Left ventricle myocardium inferior (tissue), 1 donor: ENCODE measurements around the gene INTS11. TPM values are rescaled to one million over a fixed set of nuclear protein-coding genes. Genes with fewer than 3 reads are reported as not detected.

ENCODE experiments used
- DNase-seq: peaks from one replicate; pipeline ENCODE4 v3.0.0-alpha.2; 2020
- H3K27ac ChIP-seq: fragments of 200-600 bp; replicated peaks from 2 replicates; pipeline ENCODE4 v1.8.0; 2021
- H3K27me3 ChIP-seq: fragments of 200-600 bp; 2 replicates; pipeline ENCODE4 v1.8.0; 2021; ENCODE audit warnings: low read depth
- H3K36me3 ChIP-seq: fragments of 200-600 bp; 2 replicates; pipeline ENCODE4 v1.8.0; 2021
- H3K4me1 ChIP-seq: fragments of 200-600 bp; 2 replicates; pipeline ENCODE4 v1.8.0; 2021
- H3K4me3 ChIP-seq: fragments of 200-600 bp; 2 replicates; pipeline ENCODE4 v1.8.0; 2021; ENCODE audit warnings: mild to moderate bottlenecking, moderate library complexity
- H3K9me3 ChIP-seq: fragments of 200-600 bp; replicated peaks from 2 replicates; pipeline ENCODE4 v1.8.0; 2021
- CTCF ChIP-seq: fragments of 200-600 bp; IDR thresholded peaks from 2 replicates; pipeline ENCODE4 v1.8.0; 2021; ENCODE audit warnings: antibody characterized with exemption, mild to moderate bottlenecking, borderline replicate concordance
- intact Hi-C: fragments of 100-400 bp; cut with micrococcal nuclease; formaldehyde crosslinking; loops from one replicate; pipeline ENCODE4 v1.11.0; 2022
- total RNA-seq: library from RNA; stranded (reverse); fragmentation: NEBNext Ultra II Directional; extraction: Animal tissue kit (Norgen Biotek cat#: 25700); gene quantifications from one replicate; pipeline ENCODE4 v1.2.1, GENCODE V29; 2021
- donor health status: DM: no; HTN: yes; CAD: no; lungs with severe emphysema.

INTS11 gene
- total RNA-seq, 1 donor from 2014 or later = 70.1 TPM

GRCh38 chr1:1314237-1314586, 10.2 kb downstream of the INTS11 start:
- no peak for TF ChIP-seq CTCF
- no peaks in the 10 kb centered on the region for H3K27me3 ChIP-seq
- H3K36me3 ChIP-seq = peaks cover 91% of the 10 kb centered on the region
- no peaks in the 10 kb centered on the region for H3K9me3 ChIP-seq
- intact Hi-C loops = no loop called here
- H3K4me1 ChIP-seq = peaks cover 28% of the 10 kb centered on the region
- no peak overlapping the region for H3K4me3 ChIP-seq
- H3K27ac ChIP-seq = no peak overlapping the region
- DNase-seq = no peak

GRCh38 chr1:1313500-1314236, 10.8 kb downstream of the INTS11 start:
- H3K4me1 ChIP-seq = peaks cover 28% of the 10 kb centered on the region
- H3K9me3 ChIP-seq = no peaks in the 10 kb centered on the region
- H3K4me3 ChIP-seq = no peak overlapping the region
- no peaks in the 10 kb centered on the region for H3K27me3 ChIP-seq
- no peak for DNase-seq
- intact Hi-C loops = no loop called here
- no peak for TF ChIP-seq CTCF
- H3K36me3 ChIP-seq = peaks cover 85% of the 10 kb centered on the region
- H3K27ac ChIP-seq = no peak overlapping the region

GRCh38 chr1:1312450-1313314, 11.8 kb downstream of the INTS11 start:
- H3K9me3 ChIP-seq = no peaks in the 10 kb centered on the region
- no peak overlapping the region for H3K27ac ChIP-seq
- H3K4me3 ChIP-seq = no peak overlapping the region
- H3K4me1 ChIP-seq = peaks cover 20% of the 10 kb centered on the region
- intact Hi-C loops = no loop called here
- no peak for DNase-seq
- H3K27me3 ChIP-seq = no peaks in the 10 kb centered on the region
- H3K36me3 ChIP-seq = peaks cover 75% of the 10 kb centered on the region
- no peak for TF ChIP-seq CTCF

DNA sequence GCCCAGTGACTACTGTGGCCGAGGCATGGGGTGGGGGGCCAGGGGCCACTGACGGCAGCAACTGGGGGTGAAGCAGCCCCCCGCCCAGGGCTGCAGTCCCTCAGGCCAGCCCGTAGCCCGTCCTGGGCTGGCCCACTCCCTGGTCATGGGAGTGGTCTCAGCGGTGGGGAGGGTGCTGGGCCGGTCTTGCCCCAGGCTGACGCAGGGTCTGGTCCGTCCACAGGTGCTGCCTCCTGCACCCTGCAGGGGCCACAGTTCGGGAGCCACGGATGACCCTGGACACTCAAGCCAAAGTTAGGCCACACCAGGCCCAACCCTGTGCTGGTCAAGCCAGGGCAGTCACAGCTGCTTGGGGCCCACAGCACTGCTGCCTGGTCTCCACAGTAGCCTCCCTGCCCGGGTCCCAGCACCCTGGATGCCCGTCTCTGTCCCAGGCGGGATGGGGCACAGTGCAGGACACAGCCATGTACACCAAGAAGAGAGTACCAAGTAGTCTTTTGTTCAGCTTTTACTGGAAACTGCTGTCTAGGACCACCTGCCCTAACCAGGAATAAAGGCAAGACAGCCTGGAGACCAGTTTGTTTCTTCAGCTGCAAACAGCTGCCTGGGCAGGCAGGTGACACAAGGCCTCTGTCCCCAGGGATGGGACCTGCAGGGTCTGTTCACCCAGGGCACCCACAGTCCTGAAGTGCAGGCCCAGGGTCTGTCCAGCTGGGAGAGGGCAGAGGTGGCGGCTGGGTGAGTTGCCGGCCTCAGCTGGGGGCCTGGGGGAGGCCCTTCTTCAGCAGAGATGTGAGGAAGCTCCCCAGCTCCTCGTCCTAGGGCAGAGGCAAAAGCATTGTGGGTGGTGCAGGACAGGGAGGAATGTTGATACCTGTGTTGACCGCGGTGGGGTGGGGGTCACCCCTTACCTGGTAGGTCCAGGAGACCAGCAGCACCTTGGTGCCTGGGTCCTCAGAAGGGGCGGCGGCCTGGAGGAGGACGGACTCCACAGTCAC, 13.1 kb downstream of the INTS11 start:
- Histone ChIP-seq H3K9me3 (no peaks in the 10 kb centered on the region), H3K4me1 (peaks cover 27% of the 10 kb centered on the region), H3K27me3 (no peaks in the 10 kb centered on the region), H3K4me3 (no peak overlapping the region), H3K36me3 (peaks cover 63% of the 10 kb centered on the region), H3K27ac (no peak overlapping the region)
- DNase-seq = no peak
- intact Hi-C loops = no loop called here
- TF ChIP-seq CTCF = no peak

DNA sequence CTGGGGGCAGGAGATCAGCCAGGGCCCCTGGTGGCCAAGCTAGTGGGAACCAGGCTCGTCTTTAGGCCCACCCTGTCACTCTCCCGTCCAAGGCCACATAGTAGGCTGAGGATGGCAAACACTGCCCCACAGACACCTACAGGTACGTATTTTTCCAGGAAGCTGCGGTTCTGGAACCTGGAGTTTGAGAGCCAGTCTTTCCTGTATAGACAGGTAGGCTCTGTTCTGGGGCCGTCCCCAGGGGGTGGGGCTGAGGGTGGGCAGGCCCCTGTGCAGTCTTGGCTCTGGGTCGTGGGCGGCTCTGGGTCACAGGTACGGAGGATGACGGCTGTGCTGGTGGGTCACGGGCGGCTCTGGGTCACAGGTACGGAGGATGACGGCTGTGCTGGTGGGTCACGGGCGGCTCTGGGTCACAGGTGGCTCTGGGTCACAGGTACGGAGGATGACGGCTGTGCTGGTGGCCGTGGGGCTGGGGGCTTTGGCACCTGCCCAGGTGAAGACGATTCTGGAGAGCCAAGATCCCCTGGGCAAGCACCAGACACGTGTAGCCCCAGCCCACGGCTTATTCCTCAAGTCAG, 13.9 kb downstream of the INTS11 start:
- intact Hi-C loops = no loop called here
- no peak for DNase-seq
- Histone ChIP-seq H3K27me3 (no peaks in the 10 kb centered on the region), H3K4me1 (peaks cover 35% of the 10 kb centered on the region), H3K4me3 (no peak overlapping the region), H3K27ac (no peak overlapping the region), H3K9me3 (no peaks in the 10 kb centered on the region), H3K36me3 (peaks cover 56% of the 10 kb centered on the region)
- no peak for TF ChIP-seq CTCF
